ENCODE results near the gene CDK11B.

DNA sequence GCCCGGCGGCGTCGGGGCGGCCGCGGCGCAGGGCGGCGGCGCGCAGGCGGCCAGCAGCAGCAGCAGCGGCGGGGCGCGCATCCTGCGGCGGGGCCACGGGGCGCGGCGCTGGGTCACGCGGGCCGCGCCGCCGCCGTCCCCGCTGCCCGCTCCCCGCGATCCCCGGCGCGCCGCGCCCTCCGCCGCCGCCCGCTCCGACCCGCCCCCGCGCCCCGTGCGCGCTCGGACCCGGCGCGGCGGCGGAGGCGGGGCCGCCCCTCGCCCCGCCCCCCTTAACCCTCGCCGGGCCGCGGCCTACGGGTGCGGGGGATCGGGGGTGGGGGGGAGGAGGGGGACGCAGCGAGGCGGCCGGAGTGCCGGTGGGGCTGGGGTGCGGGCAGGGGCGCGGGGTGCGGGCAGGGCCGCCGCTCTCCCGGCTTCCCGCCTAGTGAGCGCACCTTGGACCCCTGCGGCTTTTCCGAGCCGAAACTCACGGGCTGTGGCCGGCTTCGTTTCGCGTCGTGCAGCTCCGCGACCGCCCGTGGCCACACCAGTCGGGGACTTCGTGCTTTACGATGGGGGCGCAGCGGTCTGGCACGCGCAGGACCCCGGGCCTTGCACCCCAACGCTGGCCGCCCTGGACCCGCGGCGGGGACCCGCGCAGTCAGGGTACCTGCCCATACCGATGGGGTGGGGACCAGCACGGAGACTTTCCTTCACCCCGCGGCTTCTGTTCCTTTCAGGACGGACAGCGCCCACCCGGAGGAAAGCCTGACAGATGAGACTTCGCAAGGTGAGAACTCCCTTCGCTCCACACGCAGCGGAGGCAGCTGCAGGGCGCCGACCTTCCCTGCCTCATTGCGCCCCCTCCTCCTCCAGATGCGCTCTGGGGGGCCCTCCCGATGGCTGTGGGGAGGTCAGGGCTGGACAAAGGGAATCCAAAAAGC is 58.6 kb downstream of the CDK11B start, which contains the start of gene FNDC10:
- no peak for TF ChIP-seq FOXP2 (optimal IDR thresholded peaks at IDR 0.05; ENCODE audit: borderline replicate concordance, extremely low read depth, extremely low read length, insufficient read depth)
- TF ChIP-seq TAF1 (IDR thresholded peaks at IDR 0.05; ENCODE audit: borderline replicate concordance, insufficient read depth, low read length) = no peak

All from PFSK-1 (cell line).